IMR-90 (cell line): ENCODE results near the gene NUP205.

Experiments used
- CTCF ChIP-seq: conservative IDR thresholded peaks from 2 replicates; pipeline ENCODE4 v1.5.1; 2012; ENCODE audit warnings: mild to moderate bottlenecking, low read depth, low read length, improper control_type of control experiment
- RAD21 ChIP-seq: IDR thresholded peaks from 2 replicates; pipeline ENCODE4 v1.6.1; 2012; ENCODE audit warnings: low read length, improper control_type of control experiment
- SMC3 ChIP-seq: fragments of 150-350 bp; IDR thresholded peaks from 2 replicates; pipeline ENCODE4 v1.6.1; 2016; ENCODE audit warnings: low read depth, mild to moderate bottlenecking, antibody characterized with exemption, low read length, moderate library complexity

GRCh38 chr7:135673360-135673706, 115.6 kb downstream of the NUP205 start:
- TF ChIP-seq CTCF (no peak), SMC3 (no peak), RAD21 (no peak)
